ENCODE data around the gene SAMD11. TPM values are rescaled to one million over a fixed set of nuclear protein-coding genes. Genes with fewer than 3 reads are reported as not detected.

Gene SAMD11
- total RNA-seq, 2 experiments from 2014 or later: 0.06 TPM; not detected in 1

- POLR2A ChIA-PET: no interaction called here
- H3K79me2 ChIP-seq (ENCODE audit: insufficient read depth, low read depth, low read length): no peaks in the 10 kb centered on the region
These were observed 13.8 kb upstream of the SAMD11 start for GRCh38 chr1:909861-910310.

GRCh38 chr1:910311-910880 is 13.3 kb upstream of the SAMD11 start:
- H3K4me1 ChIP-seq (ENCODE audit: insufficient read depth, low read length, poor library complexity, severe bottlenecking): peaks cover 1% of the 10 kb centered on the region
- H3K4me2 ChIP-seq (ENCODE audit: low read length): no peak overlapping the region
- no TSS peak for BruUV-seq (replicated peaks)
- H3K79me2 ChIP-seq (ENCODE audit: insufficient read depth, low read depth, low read length): no peaks in the 10 kb centered on the region
- intact Hi-C loops (cut with micrococcal nuclease; ENCODE audit: unreplicated experiment): no loop called here
- H3K36me3 ChIP-seq (ENCODE audit: insufficient read depth, low read length): no peaks in the 10 kb centered on the region
- no peak overlapping the region for H2AFZ ChIP-seq (ENCODE audit: low read length)
- H3K9me3 ChIP-seq (ENCODE audit: low read length): no peaks in the 10 kb centered on the region
- H3K4me3 ChIP-seq (ENCODE audit: low read depth, low read length, poor library complexity, severe bottlenecking): no peak overlapping the region
- no peaks in the 10 kb centered on the region for H3K9me2 ChIP-seq (ENCODE audit: insufficient read depth, low read length)
- no peak overlapping the region for H3K27ac ChIP-seq (ENCODE audit: low read depth, low read length, poor library complexity, severe bottlenecking)
- ChIA-PET POLR2A (no interaction called here), CTCF (ENCODE audit: unreplicated experiment) (no interaction called here)
- no peaks in the 10 kb centered on the region for H4K20me1 ChIP-seq (ENCODE audit: insufficient read depth, low read length)
- TF ChIP-seq EZH2phosphoT487 (IDR thresholded peaks at IDR 0.05; ENCODE audit: borderline replicate concordance, low read depth, low read length): no peak
- no peak for TF ChIP-seq CTCF (conservative IDR thresholded peaks at IDR 0.05; ENCODE audit: low read length)
- DNase-seq (ENCODE audit: low spot score): no peak

More at GRCh38 chr1:909861-910310, 13.8 kb upstream of the SAMD11 start:
- Histone ChIP-seq H3K4me2 (ENCODE audit: low read length) (no peak overlapping the region), H3K36me3 (ENCODE audit: insufficient read depth, low read length) (no peaks in the 10 kb centered on the region), H3K9me3 (ENCODE audit: low read length) (no peaks in the 10 kb centered on the region), H3K4me3 (ENCODE audit: low read depth, low read length, poor library complexity, severe bottlenecking) (no peak overlapping the region), H3K9me2 (ENCODE audit: insufficient read depth, low read length) (no peaks in the 10 kb centered on the region), H3K4me1 (ENCODE audit: insufficient read depth, low read length, poor library complexity, severe bottlenecking) (peaks cover 6% of the 10 kb centered on the region), H3K27ac (ENCODE audit: low read depth, low read length, poor library complexity, severe bottlenecking) (no peak overlapping the region), H2AFZ (ENCODE audit: low read length) (no peak overlapping the region), H4K20me1 (ENCODE audit: insufficient read depth, low read length) (no peaks in the 10 kb centered on the region)
- no TSS peak for BruUV-seq (replicated peaks)
- CTCF ChIA-PET (ENCODE audit: unreplicated experiment): no interaction called here
- no peak for DNase-seq (ENCODE audit: low spot score)
- TF ChIP-seq EZH2phosphoT487 (IDR thresholded peaks at IDR 0.05; ENCODE audit: borderline replicate concordance, low read depth, low read length): no peak
- TF ChIP-seq CTCF (conservative IDR thresholded peaks at IDR 0.05; ENCODE audit: low read length): no peak
- intact Hi-C loops (cut with micrococcal nuclease; ENCODE audit: unreplicated experiment): no loop called here

GRCh38 chr1:910881-911721 is 12.6 kb upstream of the SAMD11 start:
- intact Hi-C loops (cut with micrococcal nuclease; ENCODE audit: unreplicated experiment): no loop called here
- Histone ChIP-seq H3K27ac (ENCODE audit: low read depth, low read length, poor library complexity, severe bottlenecking) (no peak overlapping the region), H3K9me2 (ENCODE audit: insufficient read depth, low read length) (no peaks in the 10 kb centered on the region), H3K79me2 (ENCODE audit: insufficient read depth, low read depth, low read length) (no peaks in the 10 kb centered on the region), H3K4me3 (ENCODE audit: low read depth, low read length, poor library complexity, severe bottlenecking) (no peak overlapping the region), H3K36me3 (ENCODE audit: insufficient read depth, low read length) (no peaks in the 10 kb centered on the region), H2AFZ (ENCODE audit: low read length) (no peak overlapping the region), H3K4me1 (ENCODE audit: insufficient read depth, low read length, poor library complexity, severe bottlenecking) (no peaks in the 10 kb centered on the region), H4K20me1 (ENCODE audit: insufficient read depth, low read length) (no peaks in the 10 kb centered on the region), H3K4me2 (ENCODE audit: low read length) (no peak overlapping the region), H3K9me3 (ENCODE audit: low read length) (no peaks in the 10 kb centered on the region)
- no peak for DNase-seq (ENCODE audit: low spot score)
- BruUV-seq (replicated peaks): no TSS peak
- CTCF ChIA-PET (ENCODE audit: unreplicated experiment): no interaction called here
- POLR2A ChIA-PET: no interaction called here
- TF ChIP-seq CTCF (conservative IDR thresholded peaks at IDR 0.05; ENCODE audit: low read length) (no peak), EZH2phosphoT487 (IDR thresholded peaks at IDR 0.05; ENCODE audit: borderline replicate concordance, low read depth, low read length) (no peak)

All from OCI-LY7 (cell line).